HS-27A (cell line): ENCODE data around the gene IPO4.

Experiments
- DNase-seq: peaks from one replicate; pipeline ENCODE4 v3.0.0-alpha.2; 2012; ENCODE audit warnings: low read depth, missing footprints

The IPO4 gene

DNA sequence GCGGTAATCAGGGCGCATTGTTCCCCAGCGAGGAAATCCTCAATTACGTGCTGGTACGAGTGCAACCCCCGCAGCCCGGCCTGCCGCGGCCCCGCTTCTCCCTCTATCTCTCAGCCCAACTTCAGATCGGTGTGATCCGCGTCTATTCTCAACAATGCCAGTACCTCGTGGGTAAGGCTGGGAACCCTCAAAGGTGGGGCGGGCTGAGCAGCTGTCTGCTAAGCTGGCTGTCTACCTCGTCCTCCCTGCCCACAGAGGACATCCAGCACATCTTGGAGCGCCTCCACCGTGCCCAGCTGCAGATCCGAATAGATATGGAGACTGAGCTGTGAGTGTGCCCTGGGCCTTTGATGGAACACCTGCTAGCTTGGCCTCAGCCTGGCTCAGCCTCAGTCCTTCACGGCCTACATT, 15.7 kb downstream of the IPO4 start:
- DNase-seq: no peak

DNA sequence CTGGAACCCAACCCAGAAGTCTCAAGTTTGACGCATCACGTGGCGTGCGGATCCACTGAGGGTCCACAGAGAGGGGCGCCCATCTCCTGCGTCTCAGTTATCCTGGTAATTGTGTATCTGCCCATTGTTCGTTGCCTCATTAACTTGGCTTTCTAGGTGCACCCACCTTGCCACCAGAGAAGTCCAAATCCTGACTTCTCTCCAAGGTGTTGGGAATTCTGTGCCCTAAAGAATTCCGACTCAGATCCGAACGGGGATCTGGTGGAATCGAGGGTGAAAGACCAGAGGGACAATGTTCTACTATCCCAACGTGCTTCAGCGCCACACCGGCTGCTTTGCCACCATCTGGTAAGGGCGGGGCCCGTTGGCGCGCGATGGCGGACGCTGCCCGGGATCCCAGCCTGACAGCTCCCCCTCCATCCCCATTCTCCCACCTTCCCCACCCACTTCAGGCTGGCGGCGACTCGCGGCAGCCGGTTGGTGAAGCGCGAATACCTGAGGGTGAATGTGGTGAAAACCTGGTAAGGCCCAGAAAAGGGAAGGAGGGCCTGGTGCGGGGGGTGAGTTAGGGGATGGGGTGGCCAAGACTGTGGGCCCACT, 16.3 kb downstream of the IPO4 start:
- no peak for DNase-seq

DNA sequence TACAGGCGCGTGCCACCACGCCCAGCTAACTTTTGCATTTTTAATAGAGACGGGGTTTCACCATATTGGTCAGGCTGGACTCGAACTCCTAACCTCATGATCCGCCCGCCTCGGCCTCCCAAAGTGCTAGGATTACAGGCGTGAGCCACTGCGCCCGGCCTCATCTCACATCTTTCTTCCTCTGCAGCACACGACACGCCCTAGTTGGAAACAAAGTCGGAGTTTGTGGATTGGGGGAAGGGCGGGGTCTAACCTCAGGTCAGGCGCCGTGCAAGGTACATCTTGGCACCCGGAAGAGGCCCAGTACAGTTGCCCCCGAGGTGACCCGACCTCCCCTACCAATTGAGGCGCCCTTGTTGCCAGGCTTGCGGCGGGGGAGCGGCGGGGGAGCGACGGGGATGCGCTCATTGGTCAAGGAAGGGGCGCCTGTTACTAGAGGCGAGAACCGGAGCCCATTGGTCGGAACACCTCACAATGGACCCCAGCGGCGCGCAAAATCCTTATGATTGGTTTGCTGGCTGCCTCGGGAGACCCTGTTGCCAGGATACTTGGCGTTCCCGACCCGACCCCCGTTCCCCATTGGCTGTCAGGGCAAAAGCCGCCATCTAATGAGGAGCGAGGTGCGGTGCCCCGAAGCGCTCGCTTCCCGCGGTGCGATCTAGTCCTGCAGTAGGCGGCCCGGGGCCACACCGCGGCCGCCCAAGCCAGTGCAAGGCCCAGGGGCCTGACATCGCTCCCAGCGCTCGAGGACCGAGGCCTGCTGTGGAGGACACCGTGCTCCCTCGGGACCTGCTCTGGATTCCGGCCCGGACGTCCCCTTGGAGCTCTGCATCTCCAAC, 17.0 kb downstream of the IPO4 start, which contains the start of gene REC8:
Gene REC8, plus strand, starts transcription at position 659 of the 839 bp plus-strand sequence. CDS start 473 bp downstream, outside the sequence.
- no peak for DNase-seq

DNA sequence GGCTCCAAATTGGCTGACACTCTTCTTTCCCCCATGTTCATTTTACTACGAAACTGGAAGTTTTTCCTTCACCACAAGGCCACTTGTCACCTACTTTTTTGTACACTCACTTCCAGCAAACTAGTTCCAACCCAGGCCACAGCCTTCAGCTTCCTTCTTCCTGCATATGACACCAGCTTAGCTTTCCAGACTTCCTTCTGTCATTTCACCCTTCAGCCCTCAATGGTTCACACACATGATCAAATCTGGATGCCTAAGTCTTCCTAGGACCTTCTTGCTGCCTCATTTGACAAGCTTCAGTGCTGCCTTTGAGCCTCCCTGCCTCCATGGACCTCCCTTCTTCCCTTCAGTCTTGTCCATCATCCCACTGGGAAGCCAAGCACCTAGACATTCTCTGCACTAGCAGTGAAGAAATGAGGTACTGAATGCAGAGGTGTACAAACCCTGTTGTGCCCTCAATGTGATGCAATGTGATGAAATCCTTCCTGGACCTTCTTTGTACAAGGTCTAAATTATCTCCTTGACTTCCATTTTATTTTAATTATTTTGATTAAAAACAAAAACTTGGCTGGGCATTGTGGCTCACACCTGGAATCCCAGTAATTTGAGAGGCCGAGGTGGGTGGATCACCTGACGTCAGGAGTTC, 21.0 kb downstream of the IPO4 start:
- DNase-seq: no peak

DNA sequence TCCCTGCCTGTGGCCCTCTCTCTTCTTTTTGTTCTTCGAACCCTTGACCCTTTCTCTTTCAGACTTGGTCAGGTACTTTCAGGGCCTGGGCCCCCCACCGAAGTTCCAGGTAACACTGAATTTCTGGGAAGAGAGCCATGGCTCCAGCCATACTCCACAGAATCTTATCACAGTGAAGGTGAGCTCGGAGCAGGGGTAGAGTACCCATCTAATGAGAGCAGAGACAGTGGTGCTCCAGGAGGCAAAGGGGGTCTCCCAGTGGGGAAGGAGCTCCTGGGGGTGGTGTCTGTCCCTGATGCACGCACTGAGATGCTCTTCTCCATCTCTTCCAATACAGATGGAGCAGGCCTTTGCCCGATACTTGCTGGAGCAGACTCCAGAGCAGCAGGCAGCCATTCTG, 22.8 kb downstream of the IPO4 start:
- DNase-seq: no peak

DNA sequence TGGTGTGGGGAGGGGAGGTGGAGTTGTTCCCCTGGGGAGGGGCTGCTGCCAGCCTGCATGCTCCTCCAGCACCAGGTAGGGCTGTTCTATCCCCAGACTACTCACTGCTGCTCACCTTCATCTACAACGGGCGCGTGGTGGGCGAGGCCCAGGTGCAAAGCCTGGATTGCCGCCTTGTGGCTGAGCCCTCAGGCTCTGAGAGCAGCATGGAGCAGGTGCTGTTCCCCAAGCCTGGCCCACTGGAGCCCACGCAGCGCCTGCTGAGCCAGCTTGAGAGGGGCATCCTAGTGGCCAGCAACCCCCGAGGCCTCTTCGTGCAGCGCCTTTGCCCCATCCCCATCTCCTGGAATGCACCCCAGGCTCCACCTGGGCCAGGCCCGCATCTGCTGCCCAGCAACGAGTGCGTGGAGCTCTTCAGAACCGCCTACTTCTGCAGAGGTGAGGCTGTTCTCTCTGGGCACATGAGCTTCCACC, 24.1 kb downstream of the IPO4 start:
- DNase-seq: no peak

DNA sequence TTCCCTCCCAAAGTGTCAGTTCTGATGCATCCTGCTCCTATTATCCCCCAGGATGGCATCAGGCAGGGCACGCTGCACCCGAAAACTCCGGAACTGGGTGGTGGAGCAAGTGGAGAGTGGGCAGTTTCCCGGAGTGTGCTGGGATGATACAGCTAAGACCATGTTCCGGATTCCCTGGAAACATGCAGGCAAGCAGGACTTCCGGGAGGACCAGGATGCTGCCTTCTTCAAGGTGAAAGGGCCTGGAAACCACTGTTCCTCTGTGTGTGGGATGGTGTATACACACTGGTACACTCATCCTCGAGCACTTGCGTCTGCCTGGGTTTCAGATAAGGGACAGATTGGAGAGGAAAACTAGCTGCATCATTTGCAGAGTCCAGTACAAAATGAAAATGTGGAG, 26.5 kb downstream of the IPO4 start:
- DNase-seq: no peak

DNA sequence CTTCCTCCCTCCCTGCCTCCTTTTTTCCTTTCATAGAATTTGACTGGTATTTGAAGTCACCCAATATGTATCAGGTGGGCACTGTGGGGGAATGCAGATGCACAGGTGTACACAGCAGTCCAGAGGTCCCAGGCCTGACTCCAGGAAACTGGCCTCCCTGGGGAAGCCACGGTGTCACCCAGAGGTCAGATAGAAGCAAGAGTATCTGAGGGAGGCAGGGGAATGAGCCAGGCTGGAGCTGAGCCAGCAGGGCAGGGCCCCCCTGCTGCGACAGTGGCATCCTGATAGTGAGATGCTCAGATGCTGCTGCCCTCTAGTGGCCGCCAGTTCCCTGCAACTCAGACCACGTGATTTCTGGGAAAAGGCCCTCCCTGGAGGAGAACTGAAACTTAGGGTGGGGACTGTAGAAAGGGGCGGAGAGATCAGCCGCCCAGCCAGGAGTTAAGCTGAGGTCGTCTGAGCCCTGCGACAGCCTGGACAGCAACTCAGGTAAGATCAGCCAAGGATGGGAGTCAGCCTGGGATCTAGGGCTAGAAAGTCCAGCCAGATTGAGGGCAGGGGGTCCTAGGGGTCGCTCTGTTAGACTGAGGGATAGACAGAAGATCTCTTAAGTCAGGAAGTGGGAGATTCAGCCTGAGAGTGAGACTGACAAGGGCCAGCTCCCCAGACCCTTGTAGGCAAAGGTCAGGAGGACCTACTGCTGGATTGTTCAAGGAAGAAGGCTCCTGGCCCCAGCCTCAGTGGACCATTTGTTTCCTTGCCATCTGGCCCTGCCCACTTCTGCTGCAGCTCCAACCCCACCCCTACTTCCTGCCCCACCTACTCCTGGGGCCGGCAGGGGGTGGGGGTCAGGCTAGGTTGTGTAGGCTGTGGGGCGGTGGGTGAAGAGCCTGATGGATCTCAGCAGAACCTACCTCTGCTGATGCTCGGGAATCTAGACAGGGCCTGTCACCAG, 27.5 kb downstream of the IPO4 start, which contains the start of gene IRF9:
Gene IRF9, plus strand, starts transcription at position 416 of the 955 bp plus-strand sequence. CDS start 880 bp downstream, outside the sequence.
- DNase-seq: peak; percentile 93

DNA sequence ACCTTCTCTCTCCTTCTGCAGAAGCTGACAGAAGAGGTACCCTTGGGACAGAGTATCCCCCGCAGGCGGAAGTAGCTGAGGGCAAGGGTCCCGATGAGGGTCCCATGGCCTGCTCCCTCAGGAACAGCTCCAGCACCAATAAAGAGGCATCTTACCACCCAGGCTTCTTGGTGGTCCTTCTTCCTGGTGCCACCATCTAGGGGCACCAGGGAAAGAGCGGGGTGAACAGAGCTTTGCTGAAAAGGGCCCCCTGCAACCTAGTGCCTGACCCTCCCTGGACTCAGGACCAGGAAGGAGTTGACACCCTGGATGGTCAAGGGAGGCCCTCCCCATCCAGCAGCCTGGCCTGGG, 28.1 kb downstream of the IPO4 start:
- no peak for DNase-seq

DNA sequence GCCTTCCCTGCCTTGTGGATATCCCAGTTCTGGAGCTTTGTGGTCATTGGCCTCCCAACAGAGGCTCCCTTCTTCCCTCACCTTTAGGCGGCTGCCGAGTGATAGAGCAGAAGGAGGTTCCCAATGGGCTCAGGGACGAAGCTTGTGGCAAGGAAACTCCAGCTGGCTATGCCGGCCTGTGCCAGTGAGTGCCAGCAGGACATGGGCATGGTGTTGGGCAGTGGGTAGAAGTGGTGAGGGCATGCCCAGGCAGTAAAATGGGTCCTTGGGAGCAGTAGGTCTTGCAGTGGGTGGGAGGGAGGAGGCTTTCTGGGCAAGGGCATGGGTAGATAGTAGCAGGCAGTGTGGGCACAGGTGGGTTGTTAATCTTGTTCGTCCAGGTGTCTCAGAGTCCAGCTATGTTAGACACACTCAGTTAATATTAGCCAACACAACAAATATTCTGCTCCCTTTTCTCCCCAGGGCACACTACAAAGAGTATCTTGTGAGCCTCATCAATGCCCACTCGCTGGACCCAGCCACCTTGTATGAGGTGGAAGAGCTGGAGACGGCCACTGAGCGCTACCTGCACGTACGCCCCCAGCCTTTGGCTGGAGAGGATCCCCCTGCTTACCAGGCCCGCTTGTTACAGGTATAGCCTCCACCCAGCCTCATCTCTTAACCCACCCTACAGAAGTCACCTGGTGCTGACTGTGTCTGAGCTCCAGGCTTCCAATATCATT, 28.7 kb downstream of the IPO4 start:
- DNase-seq: no peak

DNA sequence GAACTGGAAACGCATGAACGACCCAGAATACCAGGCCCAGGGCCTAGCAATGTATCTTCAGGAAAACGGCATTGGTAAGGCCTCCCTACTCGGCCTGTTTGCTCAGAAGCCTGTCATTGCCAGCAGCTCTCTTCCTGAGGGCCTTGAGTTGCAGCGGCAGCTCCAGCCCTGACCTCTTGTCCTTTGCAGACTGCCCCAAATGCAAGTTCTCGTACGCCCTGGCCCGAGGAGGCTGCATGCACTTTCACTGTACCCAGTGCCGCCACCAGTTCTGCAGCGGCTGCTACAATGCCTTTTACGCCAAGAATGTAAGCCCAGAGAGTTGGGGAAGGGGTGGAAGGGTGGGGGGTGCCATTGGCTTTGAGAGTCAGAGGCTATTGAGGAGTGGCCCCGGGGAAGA, 31.3 kb downstream of the IPO4 start:
- DNase-seq: no peak

DNA sequence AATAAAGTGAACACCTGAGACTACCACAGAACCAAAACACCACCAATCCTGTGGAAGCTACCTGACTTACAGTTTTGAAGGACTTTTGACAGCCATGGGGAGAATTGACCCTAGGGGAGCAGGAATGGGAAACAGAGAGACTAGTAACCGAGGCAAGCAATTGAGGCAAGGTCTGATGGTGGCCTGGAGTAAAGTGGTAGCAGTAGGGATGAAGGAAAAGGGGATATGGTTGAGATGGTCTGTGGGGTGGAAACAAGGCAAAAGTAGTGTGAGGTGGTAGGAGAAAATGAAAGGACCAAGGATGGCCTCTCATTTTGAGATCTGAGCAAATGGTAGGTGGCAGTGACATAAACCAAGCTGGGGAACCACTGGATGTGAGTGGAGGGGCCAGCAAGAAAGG, 31.8 kb downstream of the IPO4 start:
- DNase-seq: no peak

DNA sequence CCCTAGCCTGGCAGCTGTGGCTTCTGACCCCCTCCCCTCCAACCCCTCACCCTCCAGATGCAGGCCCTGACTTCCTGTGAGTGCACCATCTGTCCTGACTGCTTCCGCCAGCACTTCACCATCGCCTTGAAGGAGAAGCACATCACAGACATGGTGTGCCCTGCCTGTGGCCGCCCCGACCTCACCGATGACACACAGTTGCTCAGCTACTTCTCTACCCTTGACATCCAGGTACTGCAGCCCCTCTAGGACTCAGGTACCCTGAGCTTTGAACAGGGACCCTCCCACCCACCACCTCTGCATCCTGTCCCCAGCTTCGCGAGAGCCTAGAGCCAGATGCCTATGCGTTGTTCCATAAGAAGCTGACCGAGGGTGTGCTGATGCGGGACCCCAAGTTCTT, 33.5 kb downstream of the IPO4 start:
- DNase-seq: no peak

DNA sequence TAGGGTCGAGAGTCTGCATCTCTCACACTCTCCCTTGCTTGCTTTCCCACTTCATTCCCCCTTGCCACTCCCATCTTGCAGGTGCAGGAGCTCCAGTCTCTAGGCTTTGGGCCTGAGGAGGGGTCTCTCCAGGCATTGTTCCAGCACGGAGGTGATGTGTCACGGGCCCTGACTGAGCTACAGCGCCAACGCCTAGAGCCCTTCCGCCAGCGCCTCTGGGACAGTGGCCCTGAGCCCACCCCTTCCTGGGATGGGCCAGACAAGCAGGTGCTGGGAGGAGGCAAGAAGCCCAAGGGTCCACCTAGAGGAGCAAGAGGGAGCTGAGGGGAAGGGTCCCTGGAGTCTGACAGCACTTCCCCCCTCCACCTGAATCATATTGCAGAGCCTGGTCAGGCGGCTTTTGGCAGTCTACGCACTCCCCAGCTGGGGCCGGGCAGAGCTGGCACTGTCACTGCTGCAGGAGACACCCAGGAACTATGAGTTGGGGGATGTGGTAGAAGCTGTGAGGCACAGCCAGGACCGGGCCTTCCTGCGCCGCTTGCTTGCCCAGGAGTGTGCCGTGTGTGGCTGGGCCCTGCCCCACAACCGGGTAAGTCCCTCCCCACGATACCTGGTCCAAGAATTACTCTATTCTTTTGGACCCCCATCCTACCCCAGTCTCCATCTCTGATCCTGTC, 37.1 kb downstream of the IPO4 start:
- DNase-seq: no peak

DNA sequence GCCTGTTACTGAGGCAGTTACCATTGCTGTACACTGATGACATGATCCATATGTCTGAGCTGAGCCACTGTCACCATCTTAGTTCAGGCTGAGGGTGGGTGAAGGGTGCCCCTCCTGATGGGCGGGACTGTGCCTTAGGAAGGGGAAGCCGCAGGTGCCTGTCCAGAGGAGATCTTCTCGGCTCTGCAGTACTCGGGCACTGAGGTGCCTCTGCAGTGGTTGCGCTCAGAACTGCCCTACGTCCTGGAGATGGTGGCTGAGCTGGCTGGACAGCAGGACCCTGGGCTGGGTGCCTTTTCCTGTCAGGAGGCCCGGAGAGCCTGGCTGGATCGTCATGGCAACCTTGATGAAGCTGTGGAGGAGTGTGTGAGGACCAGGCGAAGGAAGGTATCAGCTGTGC, 37.6 kb downstream of the IPO4 start:
- no peak for DNase-seq

DNA sequence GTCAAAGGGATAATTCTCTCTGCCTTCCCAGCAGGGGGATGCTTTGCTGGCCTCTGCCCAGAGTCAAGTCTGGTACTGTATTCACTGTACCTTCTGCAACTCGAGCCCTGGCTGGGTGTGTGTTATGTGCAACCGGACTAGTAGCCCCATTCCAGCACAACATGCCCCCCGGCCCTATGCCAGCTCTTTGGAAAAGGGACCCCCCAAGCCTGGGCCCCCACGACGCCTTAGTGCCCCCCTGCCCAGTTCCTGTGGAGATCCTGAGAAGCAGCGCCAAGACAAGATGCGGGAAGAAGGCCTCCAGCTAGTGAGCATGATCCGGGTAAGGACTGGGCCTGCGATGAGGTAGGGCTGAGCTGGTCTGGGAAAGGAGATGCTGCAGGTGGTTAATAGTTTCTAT, 38.0 kb downstream of the IPO4 start:
- no peak for DNase-seq

DNA sequence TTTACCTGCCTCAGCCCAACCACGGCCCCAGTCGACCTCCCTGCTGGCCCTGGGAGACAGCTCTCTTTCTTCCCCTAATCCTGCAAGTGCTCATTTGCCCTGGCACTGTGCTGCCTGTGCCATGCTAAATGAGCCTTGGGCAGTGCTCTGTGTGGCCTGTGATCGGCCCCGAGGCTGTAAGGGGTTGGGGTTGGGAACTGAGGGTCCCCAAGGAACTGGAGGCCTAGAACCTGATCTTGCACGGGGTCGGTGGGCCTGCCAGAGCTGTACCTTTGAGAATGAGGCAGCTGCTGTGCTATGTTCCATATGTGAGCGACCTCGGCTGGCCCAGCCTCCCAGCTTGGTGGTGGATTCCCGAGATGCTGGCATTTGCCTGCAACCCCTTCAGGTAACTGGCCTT, 38.6 kb downstream of the IPO4 start:
- DNase-seq: no peak

DNA sequence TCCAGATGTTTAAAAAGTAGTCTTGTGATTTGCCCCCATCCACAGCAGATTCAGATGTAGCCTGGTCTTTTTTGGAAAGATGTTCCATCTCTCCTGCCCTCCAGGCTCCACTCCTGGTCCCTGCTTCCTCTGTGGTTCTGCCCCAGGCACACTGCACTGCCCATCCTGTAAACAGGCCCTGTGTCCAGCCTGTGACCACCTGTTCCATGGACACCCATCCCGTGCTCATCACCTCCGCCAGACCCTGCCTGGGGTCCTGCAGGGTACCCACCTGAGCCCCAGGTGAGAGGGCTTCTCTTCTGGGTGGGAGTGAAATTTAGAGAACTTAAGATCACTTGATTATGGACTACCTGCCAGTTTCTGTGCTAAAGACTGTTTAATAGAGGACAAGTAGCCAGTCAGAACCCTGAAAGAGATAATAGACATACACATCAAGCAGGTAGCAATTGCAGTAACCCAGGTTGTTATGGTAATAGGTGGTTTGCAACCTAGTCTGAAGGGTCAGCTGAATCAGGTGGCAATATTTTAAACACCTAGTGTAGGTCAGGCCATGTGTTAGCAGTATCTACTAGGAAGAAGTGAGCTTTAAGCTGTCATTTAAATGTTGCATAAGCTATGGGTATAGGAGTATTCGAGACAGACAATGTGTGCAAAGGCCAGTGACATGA, 39.2 kb downstream of the IPO4 start:
- no peak for DNase-seq

DNA sequence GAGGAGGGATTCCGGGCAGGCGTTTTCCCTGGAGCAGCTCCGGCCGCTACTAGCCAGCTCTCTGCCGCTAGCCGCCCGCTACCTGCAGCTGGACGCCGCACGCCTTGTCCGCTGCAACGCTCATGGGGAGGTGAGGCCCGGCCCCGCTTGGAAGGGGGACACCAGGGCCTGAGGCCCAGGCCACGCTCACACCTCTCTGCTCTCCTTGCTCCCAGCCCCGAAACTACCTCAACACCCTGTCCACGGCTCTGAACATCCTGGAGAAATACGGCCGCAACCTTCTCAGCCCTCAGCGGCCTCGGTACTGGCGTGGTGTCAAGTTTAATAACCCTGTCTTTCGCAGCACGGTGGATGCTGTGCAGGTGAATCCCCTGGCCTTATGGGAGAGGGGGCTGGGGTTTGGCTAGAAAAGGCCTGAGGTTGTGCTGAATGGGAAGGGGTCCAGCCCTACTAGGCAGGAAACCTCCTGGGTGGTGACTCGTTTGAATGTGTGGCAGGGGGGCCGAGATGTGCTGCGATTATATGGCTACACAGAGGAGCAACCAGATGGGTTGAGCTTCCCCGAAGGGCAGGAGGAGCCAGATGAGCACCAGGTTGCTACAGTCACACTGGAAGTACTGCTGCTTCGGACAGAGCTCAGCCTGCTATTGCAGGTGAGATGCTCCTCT, 40.7 kb downstream of the IPO4 start:
- no peak for DNase-seq
